OCI-LY3 (cell line): ENCODE measurements around the gene ASTL.

ENCODE experiments used
- CTCF ChIP-seq: fragments of 200-600, 300-600 bp; sonication (generic); IDR thresholded peaks from 2 replicates; pipeline ENCODE4 v1.5.1; 2014; ENCODE audit warnings: antibody characterized with exemption, low read length, low read depth
- EZH2phosphoT487 ChIP-seq: fragments of 200-600 bp; shearing (Covaris generic); IDR thresholded peaks from 2 replicates; pipeline ENCODE4 v1.6.1; 2018; ENCODE audit warnings: antibody characterized with exemption, mixed run types, low read depth

- TF ChIP-seq CTCF (no peak), EZH2phosphoT487 (no peak)
These were observed 29.6 kb downstream of the ASTL start for GRCh38 chr2:96108541-96109360.
